GM18907 (cell line): ENCODE results near the gene VEZT.
"Not testable (repeated sequence)": the region's sequence is repeated elsewhere in the genome, so short reads cannot be mapped to it uniquely, and the experiment has no call there.

Experiments
- ATAC-seq: cut with Tn5 transposase; IDR thresholded peaks from one replicate; pipeline ENCODE4 v1.9.1; 2021; ENCODE audit warnings: mild to moderate bottlenecking, moderate library complexity; ENCODE audit not compliant: unreplicated experiment

The VEZT gene, protein sequence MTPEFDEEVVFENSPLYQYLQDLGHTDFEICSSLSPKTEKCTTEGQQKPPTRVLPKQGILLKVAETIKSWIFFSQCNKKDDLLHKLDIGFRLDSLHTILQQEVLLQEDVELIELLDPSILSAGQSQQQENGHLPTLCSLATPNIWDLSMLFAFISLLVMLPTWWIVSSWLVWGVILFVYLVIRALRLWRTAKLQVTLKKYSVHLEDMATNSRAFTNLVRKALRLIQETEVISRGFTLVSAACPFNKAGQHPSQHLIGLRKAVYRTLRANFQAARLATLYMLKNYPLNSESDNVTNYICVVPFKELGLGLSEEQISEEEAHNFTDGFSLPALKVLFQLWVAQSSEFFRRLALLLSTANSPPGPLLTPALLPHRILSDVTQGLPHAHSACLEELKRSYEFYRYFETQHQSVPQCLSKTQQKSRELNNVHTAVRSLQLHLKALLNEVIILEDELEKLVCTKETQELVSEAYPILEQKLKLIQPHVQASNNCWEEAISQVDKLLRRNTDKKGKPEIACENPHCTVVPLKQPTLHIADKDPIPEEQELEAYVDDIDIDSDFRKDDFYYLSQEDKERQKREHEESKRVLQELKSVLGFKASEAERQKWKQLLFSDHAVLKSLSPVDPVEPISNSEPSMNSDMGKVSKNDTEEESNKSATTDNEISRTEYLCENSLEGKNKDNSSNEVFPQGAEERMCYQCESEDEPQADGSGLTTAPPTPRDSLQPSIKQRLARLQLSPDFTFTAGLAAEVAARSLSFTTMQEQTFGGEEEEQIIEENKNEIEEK

DNA sequence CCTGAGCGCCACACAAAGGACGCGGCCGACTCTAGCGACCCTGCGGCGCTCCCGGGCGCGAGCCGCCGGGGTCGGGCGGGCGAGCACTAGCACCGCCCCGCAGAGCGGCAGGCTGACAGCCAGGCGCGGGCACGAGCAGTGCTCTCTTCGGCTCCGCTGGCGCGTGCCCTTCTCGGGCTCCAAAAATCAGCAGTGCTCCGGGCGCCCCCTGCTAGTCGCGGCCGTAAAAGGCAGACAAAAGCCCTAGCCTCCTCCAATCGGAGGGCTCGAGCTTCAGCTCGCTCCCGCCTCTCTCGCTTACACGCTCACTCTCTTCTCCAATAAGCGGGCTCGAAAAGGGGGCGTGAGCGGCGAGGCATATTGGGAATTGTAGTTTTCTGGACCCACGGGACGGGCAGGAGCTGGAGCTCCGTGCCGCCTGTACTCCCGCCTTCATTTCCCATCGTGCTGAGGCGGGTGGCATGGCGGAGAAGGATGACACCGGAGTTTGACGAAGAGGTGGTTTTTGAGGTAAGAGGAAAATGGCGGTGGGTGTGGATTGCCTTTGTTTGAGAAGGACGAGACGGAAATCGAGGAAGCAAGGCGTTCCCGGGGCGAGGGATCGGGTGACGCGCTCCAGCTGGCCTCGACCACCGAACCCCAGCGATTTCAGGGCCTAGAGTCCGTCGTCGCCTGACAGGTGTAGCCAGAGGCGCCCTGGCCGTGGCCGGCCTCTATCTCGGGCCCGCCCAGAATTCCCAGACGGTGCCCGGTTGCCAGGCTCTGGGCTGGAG is at the start of gene VEZT, which contains the start of gene FGD6:
Gene VEZT, plus strand, starts transcription at position 431 of the 773 bp plus-strand sequence. Its CDS starts 44 bp downstream, at position 475.
Gene FGD6, minus strand, starts transcription at position 91 of the 773 bp plus-strand sequence. CDS start 227 bp downstream, outside the sequence.
- peak; percentile 95 for ATAC-seq

DNA sequence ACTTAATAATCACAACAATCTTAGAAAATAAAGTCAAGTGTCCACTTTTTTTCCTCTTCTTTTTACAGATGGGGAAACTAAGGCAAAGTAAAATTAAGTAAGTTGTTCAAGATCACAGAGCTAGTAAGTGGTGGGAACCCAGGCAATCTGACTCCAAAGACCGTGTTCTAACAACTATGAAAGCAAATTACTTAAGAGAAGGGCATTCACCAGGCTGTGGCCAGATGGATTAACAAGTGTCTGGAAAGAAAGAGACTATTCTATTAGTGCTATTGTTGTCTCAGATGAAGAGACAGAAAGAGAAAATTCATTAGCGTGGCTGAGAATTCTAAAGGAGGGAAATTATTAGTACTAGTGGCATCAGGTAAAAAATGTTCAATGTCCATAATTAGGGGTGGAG is 48.9 kb upstream of the VEZT start:
- no peak for ATAC-seq

DNA sequence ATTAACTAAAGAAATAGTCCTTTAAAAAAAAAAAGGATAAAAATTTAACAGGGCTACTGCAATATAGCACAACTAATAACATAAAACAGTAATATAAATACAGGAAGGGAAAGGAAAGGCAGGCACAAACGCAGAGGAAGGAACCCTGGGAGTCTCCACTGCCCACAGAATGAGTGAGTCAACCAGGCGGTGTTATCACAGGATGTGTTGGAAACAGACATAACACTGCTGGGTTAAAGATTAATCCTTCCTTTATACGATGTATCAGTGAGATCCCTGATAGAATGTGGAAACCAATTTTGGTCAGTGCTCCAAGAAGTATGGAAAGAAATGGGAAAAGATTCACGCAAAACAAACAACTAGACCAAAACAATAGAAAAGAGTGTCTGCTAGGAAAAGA is 48.2 kb upstream of the VEZT start:
- no peak for ATAC-seq

DNA sequence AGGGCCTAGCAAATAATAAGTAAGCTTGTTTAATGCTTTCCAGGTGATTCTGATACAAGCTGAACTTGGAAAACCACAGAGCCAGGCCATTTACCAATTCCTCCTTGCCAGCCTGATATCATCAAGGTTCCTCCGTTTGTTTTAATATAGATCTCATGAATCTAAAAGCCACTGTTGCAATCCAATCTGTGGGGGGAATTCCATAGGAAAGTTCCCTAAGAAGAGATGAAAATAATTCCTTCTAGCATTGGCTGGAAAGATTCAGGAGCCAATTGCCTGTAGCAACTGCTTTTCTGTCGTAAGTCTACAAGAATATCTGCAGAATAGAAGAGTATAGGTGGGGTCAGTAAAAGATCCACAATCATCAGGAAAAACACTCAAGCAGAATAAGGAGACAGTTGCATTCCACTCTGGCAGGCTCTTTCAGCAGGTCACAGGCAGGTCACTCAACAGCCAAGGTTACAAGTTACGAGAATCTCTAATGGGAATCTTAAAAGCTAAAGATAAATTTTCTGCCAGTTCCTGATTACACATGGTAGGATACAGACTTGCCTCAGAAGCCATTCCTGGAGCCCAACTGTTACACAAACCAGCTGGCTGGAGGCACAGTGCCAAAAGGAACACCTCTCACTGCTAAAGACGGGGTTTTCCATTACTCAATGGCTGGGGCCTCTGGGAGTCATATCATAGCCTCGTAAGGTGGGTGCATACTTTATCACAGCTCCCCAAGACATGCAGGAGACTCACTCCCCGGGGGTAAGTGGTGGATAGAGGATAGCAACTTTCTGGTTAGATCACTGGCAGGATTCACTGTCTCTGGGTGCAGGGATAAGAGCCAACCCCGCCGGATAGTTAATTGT is 44.0 kb upstream of the VEZT start:
- ATAC-seq = no peak

DNA sequence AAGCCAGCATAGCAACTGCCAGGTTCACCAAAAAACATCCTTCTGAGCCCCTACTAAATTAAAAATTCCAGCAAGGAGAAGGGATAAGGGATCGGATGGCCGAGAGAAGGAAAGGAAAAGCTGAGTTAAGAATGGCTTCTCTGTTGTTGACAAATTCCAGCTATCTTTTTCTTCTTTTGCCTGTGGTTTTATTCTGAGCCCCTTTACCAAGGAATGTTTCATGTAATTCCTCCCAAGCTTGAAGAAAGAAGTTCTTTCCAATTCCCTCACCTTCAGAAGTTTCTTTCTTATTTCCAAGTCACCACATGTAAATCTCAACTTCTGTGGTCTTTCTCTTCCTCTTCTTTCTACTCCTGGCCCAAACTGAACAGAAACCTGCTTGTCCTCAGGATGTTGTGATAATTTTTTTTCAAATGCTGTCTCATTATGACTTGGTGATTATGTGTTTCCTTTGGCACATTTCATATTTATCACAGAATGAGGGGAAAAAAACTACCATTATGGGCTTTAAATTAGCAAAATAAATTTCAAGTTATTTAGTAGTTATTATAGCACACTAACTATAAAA is 40.3 kb upstream of the VEZT start:
- ATAC-seq = no peak

DNA sequence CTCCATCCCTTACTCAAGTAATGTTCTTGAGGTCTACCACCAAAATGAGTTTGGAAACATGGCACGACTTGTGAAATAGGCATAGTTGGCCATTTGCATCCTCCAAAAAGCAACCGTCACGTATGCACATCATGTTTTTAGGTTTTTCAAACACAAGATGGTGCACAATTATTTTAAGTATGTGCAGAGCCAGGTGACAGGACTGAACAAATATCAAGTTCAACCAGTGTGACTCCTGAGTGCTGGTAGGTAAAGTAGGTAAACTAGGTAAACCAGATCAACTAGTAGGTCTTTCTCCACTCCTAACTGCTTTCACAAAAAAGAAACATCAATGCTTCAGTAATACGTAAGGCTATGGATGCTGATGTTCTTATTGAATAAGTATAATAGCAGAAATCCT is 39.5 kb upstream of the VEZT start:
- no peak for ATAC-seq

DNA sequence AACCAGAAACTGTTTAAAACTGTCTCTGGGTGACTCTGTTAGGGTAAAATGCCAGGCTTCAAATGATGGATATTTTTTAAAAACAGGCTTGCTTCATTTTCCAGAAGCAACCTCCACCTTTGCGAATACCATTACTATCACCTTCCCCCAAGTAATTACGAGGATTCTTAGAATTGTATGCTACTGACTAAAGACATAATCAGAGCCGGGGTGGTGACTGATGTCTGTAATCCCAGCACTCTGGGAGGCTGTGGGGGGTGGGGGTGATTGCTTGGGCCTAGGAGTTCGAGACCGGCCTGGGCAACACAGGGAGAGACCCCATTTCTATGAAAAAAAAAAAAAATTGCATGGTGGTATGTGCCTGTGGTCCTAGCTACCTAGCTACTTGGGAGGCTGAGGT is 38.6 kb upstream of the VEZT start:
- no peak for ATAC-seq

DNA sequence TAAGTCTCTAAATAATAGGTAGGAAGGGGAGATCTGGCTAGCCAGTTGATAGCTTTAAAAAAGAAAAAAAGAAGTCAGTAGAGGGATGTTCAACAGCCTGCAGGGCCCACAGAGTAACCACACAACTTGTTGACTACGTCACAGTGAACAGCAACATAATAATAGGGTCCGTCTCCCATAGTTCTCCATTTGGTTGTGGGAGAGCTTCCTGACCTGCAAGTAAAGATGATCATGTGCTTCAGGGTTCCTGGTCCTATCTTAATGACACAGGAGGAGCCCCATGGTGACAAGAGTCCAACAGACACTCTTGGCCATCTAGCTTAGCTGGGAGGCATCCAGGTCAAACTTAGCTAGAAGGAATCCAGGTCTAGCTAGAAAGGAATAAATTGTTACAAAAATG is 36.5 kb upstream of the VEZT start:
- ATAC-seq = no peak

DNA sequence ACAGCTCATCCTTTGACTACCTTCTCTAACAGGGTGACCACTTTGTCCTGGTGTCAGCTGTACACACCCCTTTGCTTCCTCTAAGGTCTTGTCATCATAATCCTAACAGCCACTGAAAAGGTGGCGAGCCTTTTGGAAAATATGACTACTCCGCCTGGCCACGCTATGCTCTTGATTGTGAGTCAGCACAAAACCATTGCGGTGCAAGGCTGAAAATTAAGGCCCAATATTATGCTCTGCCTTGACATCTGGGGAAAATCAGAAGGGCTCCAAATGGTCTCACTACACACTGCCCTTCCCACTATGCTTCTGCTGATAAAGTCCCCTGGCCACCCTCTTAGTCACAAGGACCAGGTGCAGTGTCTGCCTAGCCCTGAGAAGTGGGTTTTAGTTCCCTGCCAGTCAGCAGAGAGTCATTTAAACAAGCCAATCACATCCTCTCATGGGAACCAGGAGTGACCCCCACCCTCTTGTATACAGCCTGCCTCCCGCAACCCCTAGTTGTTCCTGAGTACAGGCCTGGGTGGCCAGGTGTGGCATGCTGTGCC is 34.7 kb upstream of the VEZT start:
- no peak for ATAC-seq

DNA sequence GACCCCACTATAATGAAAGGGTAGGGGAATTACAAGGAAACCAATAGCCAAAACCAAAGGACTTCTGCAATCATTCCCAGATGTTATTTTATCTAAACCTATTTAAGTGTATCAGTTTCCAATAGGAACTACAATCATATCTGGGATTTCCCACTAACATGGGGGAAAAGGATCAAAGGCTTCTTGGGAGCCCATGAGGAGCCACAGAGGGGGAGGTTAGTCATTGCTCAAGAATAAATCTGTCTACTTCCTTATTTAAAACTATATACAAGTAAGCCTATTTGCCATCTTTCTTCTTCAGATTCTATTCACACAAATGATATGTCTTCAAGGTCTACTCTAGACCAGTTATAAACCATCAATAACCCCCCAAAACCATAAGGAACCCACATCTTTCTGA is 33.5 kb upstream of the VEZT start:
- no peak for ATAC-seq

DNA sequence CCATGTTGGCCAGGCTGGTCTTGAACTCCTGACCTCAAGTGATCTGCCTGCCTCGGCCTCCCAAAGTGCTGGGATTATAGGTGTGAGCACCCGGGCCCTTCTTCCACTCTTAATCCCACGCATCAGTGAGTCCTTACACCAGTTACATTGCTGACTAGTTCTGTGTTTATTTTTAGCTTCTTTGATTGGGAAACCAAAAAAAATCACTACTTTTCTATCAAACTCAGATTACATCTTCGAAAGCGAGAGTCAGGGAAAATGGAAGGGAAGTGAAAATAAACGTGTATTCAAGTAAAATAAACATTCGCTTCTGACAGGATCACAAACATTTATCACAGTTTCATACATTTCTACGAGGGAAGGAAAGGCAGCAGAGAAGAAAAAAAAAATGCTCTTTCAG is 32.5 kb upstream of the VEZT start:
- no peak for ATAC-seq

DNA sequence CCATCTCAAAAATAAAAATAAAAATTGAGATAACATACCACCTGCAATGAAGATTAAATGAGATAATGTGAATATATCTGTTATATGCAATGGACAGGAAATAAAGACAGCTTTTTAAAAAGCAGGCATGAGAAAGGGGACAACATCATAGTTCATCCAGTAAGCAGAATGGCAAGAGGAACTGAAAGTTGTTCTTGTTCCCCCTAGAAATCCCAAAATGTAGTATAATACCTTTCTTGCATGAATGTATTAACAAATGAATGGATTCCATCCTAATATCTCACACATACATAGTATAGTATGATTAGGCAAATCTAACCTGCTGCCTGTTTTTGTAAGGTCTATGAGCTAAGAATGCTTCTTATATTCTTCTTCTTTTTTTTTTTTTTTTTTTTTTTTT is 31.8 kb upstream of the VEZT start:
- ATAC-seq = no peak

DNA sequence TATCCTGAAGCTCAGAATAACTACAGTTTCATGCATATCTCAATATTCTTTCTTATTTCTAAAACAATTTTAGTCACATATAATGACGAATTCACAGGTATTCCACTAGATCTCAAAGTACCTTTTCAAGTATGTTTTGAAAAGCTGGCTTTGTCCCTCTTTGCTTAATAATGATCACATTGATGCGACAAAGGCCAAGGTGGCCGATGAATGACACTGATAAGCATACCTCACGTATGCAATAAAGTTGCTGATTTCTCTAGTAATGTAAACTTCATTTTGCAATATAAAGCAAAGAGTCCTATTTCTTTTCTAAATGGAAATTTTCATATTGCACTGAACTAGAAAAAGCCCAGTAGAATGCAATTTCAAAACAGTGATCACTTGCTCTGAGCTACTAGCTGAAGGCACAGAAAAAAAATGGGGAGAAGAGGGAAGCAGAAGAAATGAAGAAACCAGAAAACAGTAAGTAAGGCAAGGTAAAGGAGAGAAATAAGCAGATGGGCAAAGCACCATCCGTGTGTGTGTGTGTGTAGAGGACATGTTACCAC is 29.7 kb upstream of the VEZT start:
- ATAC-seq = no peak

DNA sequence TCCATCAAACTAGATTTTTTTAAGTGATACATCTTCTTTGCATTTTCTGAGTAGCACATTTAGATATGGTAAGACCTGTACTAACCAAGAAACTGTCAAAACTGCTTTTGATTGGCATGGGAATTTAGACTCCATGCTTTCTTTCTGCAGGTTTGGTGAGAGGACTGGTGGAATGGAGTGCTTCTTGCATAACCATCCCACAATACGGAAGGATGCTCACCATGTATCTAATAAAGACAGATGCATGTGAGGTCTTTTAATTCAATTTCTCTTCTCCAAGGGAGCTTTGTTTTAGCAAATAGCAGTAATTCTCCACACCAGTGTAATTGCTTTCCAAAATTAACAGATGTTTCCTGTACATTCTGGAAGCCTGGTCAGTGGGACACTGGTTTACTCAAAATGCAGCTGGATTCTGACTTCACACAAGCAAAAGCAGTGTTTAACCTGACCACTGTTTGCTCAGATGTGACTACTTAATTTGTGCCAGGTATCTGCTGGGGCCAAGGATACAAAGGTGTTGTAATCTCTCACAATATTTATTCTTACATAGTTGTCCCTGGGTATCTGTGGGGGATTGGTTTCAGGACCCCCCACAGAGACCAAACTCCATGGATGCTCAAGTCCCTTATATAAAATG is 26.4 kb upstream of the VEZT start:
- ATAC-seq = no peak

DNA sequence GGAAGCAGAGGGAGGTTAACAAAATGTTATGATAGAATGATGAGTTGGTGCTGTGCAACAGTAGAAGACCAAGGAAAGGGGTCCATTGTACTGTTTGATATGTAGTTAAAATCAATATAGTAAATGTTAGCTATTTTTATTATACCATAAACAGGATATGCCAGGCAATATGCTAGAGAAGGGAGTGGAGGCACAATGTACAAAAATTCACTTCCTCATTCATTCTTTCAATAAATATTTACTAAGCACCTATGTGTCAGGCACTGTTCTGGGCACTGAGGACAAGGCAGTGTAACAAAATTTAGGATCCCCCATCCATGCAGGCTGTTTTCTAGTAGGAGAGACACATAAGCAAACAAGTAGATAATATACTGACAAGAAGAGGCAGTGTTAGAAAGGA is 25.3 kb upstream of the VEZT start:
- no peak for ATAC-seq

DNA sequence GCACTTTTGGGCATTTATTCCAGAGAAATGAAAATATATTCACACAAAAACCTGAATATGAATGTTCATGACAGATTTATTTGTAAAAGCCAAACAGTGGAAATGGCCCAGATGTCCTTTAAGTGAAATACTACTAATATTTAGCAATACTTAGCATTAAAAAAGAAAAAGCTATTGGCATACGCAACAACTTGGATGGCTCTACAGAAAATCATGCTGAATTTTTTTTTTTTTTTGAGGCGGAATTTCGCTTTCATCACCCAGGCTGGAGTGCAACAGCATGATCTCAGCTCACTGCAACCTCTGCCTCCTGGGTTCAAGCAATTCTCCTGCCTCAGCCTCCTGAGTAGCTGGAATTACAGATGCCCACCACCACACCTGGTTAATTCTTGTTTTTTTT is 24.5 kb upstream of the VEZT start:
- ATAC-seq = no peak

DNA sequence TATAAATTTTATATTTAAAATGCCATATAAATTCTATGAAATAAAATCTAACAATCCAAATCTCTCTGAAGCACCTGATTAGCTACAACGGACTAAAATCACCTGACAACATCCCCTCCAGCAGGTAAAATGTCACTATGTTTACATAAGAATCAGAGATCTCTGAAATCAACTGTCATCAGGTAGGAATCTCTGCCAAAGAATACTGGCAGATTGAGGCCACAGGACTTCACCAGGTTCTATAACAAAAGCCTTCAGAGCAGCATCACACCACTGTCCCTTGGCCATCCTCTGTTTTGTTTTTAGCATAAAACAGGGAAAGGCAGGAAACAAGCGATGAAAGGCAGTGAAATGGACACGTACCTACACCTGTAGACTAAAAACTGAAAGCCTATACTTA is 22.5 kb upstream of the VEZT start:
- no peak for ATAC-seq

DNA sequence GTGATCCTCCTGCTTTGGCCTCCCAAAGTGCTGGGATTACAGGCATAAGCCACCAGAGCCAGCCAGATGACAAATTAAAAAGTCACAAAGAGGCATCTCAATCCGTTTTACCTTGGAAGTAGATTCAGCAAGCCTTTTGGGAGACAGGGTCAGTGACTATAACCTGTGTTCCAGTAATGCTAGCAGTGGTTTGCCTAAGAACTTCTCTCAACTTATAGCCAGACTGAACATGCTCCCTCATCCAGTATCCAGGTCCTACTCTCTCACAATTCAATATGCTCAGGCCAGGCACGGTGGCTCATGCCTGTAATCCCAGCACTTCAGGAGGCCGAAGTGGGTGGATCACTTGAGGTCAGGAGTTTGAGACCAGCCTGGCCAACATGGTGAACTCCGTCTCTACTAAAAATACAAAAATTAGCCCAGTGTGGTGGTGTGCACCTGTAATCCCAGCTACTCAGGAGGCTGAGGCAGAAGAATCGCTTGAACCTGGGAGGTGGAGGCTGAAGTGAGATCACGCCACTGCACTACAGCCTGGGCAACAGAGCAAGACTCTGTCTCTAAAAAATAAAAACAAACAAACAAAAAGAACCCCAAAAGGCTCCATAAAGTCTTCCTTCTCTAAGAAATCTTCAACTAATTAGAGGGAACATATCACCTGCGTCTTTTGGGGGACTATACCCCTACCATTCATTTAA is 20.6 kb upstream of the VEZT start:
- ATAC-seq = not testable (repeated sequence)
